AG04450 (cell line): ENCODE measurements around the gene CFAP68. TPM values are rescaled to one million over a fixed set of nuclear protein-coding genes. Genes with fewer than 3 reads are reported as not detected.
A peak's percentile ranks its signal among the peaks of the same experiment; 100 is the strongest.

ENCODE experiments used
- CTCF ChIA-PET: fragments of 300-600, 350-600 bp; formaldehyde crosslinking; extraction: SDS; loops from one replicate; lab custom pipeline; 2022; ENCODE audit warnings: antibody characterized with exemption, inconsistent platforms; lab: Charles Lee
- POLR2A ChIA-PET: fragments of 350-600 bp; formaldehyde crosslinking; extraction: SDS; loops from one replicate; lab custom pipeline; 2021; ENCODE audit warnings: antibody characterized with exemption, inconsistent platforms; lab: Yijun Ruan, JAX
- DNase-seq: peaks from one replicate; pipeline ENCODE4 v3.0.0-alpha.2; 2011; ENCODE audit warnings: low read depth, low spot score
- H3K27ac ChIP-seq: one replicate; pipeline ENCODE4 v1.5.1; 2012; ENCODE audit warnings: low read depth, low read length, control low read depth
- H3K27me3 ChIP-seq: one replicate; pipeline ENCODE4 v1.6.0; 2012; ENCODE audit warnings: low read length; ENCODE audit not compliant: control insufficient read depth, insufficient read depth
- H3K4me3 ChIP-seq: 2 replicates; pipeline ENCODE4 v1.5.1; 2011; ENCODE audit warnings: mild to moderate bottlenecking, low read depth, low read length, control low read depth
- H3K9me3 ChIP-seq: 2 replicates; pipeline ENCODE4 v1.5.1; 2012; ENCODE audit warnings: low read length; ENCODE audit not compliant: control insufficient read depth, insufficient read depth
- CTCF ChIP-seq: IDR thresholded peaks from 2 replicates; pipeline ENCODE4 v1.5.1; 2011; ENCODE audit warnings: low read depth, low read length, control low read depth, inconsistent platforms
- polyA minus RNA-seq: library from RNA; depleted of rRNA, polyadenylated mRNA; stranded (reverse); fragments of >200 nt; gene quantifications from 2 replicates; pipeline ENCODE4 v1.2.3, GENCODE V29; 2011; rRNA and poly(A)+ RNA removed
- polyA plus RNA-seq: library from polyadenylated mRNA; depleted of rRNA; stranded (reverse); fragments of >200 nt; gene quantifications from 2 replicates; pipeline ENCODE4 v1.2.3, GENCODE V29; 2011; rRNA removed

Gene CFAP68
- polyA plus RNA-seq (40.3 and 45.1 TPM in 2 replicates), polyA minus RNA-seq (5.5 and 9.1 TPM in 2 replicates)

- Histone ChIP-seq H3K27me3 (no peaks in the 10 kb centered on the region), H3K4me3 (peak within 1 kb of the TSS; percentile 92), H3K9me3 (no peaks in the 10 kb centered on the region), H3K27ac (peak within 1 kb of the TSS; percentile 91)
- DNase-seq: peak; percentile 91
- CTCF ChIA-PET: interaction anchor here (1.0 to 1.3 kb wide), 3 partner anchors 15 to 116 kb away, joined by 3 to 4 read pairs (median 4); no protein-coding TSS in a partner anchor
- POLR2A ChIA-PET: interaction anchor here (0.6 to 0.8 kb wide), 2 partner anchors 48 to 170 kb away, joined by 4 read pairs; no protein-coding TSS in a partner anchor
- TF ChIP-seq CTCF: peak; percentile 98
These were observed at the start of gene CFAP68, which contains the start of gene FDXACB1 for GRCh38 chr11:111878849-111879636. Gene CFAP68 (plus strand): TSS chr11:111879541. CDS start chr11:111879561, 20 bp downstream. Gene FDXACB1 (minus strand): TSS chr11:111879165. CDS start chr11:111879132, 33 bp downstream.

- ChIA-PET POLR2A (interaction anchor here (0.6 kb wide), 1 partner anchor 17 kb away, joined by 4 read pairs; no protein-coding TSS in a partner anchor), CTCF (interaction anchor here (0.7 to 3.1 kb wide), 9 partner anchors 8 to 267 kb away, joined by 3 to 20 read pairs (median 4); no protein-coding TSS in a partner anchor)
- H3K27ac ChIP-seq: no peak overlapping the region
- H3K27me3 ChIP-seq: no peaks in the 10 kb centered on the region
- no peak overlapping the region for H3K4me3 ChIP-seq
- H3K9me3 ChIP-seq: no peaks in the 10 kb centered on the region
- no peak for TF ChIP-seq CTCF
- no peak for DNase-seq
These were observed 45.8 kb upstream of the CFAP68 start for GRCh38 chr11:111833524-111833923.

GRCh38 chr11:111834432-111835163, 44.7 kb upstream of the CFAP68 start:
- ChIA-PET POLR2A (interaction anchor here (0.7 to 1.0 kb wide), 2 partner anchors 15 to 37 kb away, joined by 3 read pairs; partner anchors contain the start of gene ALG9), CTCF (interaction anchor here (0.6 to 1.9 kb wide), 6 partner anchors 11 to 380 kb away, joined by 3 to 6 read pairs (median 4); no protein-coding TSS in a partner anchor)
- no peak for TF ChIP-seq CTCF
- no peaks in the 10 kb centered on the region for H3K9me3 ChIP-seq
- H3K27me3 ChIP-seq: no peaks in the 10 kb centered on the region
- H3K27ac ChIP-seq: no peak overlapping the region
- H3K4me3 ChIP-seq: no peak overlapping the region
- DNase-seq: no peak

GRCh38 chr11:111835665-111836064, 43.7 kb upstream of the CFAP68 start:
- no peak for TF ChIP-seq CTCF
- Histone ChIP-seq H3K4me3 (no peak overlapping the region), H3K9me3 (no peaks in the 10 kb centered on the region), H3K27ac (no peak overlapping the region), H3K27me3 (no peaks in the 10 kb centered on the region)
- ChIA-PET POLR2A (interaction anchor here (0.7 kb wide), 1 partner anchor 16 kb away, joined by 3 read pairs; no protein-coding TSS in a partner anchor), CTCF (no interaction called here)
- no peak for DNase-seq
